K562 (cell line): ENCODE data around the gene PDCD1LG2. TPM values are rescaled to one million over a fixed set of nuclear protein-coding genes. Genes with fewer than 3 reads are reported as not detected.

Experiments used
- BACH1 ChIP-seq: fragments of 200-800 bp; sonication (Bioruptor generic); IDR thresholded peaks from 2 replicates; pipeline ENCODE4 v1.6.1; 2016; ENCODE audit warnings: missing genetic modification characterization, missing compliant biosample characterization
- CBX8 ChIP-seq: fragments of 200-600 bp; sonication (generic); IDR thresholded peaks from 2 replicates; pipeline ENCODE4 v1.6.1; 2012; ENCODE audit warnings: borderline replicate concordance, mixed run types, low read depth, mild to moderate bottlenecking, moderate library complexity, mixed read lengths, low read length, control low read depth, inconsistent platforms; ENCODE audit not compliant: poor library complexity, severe bottlenecking; ENCODE audit errors: extremely low read depth
- CTBP1 ChIP-seq: fragments of 450-650 bp; IDR thresholded peaks from 2 replicates; pipeline ENCODE4 v1.6.1; 2016; ENCODE audit warnings: borderline replicate concordance
- IFI16 ChIP-seq: fragments of 250-450 bp; sonication (Bioruptor Pico); IDR thresholded peaks from 2 replicates; pipeline ENCODE4 v2.1.2; 2022; ENCODE audit warnings: mild to moderate bottlenecking, inconsistent platforms
- MAFF ChIP-seq: IDR thresholded peaks from 2 replicates; pipeline ENCODE4 v1.6.1; 2012; ENCODE audit warnings: low read length, improper control_type of control experiment
- MTA3 ChIP-seq: fragments of 450-650 bp; formaldehyde crosslinking; IDR thresholded peaks from 2 replicates; pipeline ENCODE4 v1.6.1; 2017; ENCODE audit warnings: mild to moderate bottlenecking, borderline replicate concordance
- NFE2 ChIP-seq: IDR thresholded peaks from 2 replicates; pipeline ENCODE4 v1.6.1; 2014; ENCODE audit warnings: antibody characterized with exemption, low read depth
- NFIC ChIP-seq: fragments of 450-650 bp; IDR thresholded peaks from 2 replicates; pipeline ENCODE4 v1.6.1; 2017; ENCODE audit warnings: mild to moderate bottlenecking, inconsistent platforms
- SMARCE1 ChIP-seq: fragments of 450-650 bp; IDR thresholded peaks from 2 replicates; pipeline ENCODE4 v1.7.1; 2016; ENCODE audit warnings: mild to moderate bottlenecking
- TCF3 ChIP-seq: sonication (generic); formaldehyde crosslinking; IDR thresholded peaks from 2 replicates; pipeline ENCODE4 v1.4.0; 2020; ENCODE audit warnings: mild to moderate bottlenecking, missing genetic modification reagents
- TEAD1 ChIP-seq, 2 experiments: fragments of 450-650 bp in 1 of 2; sonication (generic) in 1 of 2; formaldehyde crosslinking; IDR thresholded peaks; 2 replicates each; pipeline versions ENCODE4 v1.4.0 to v1.8.0; 2020 to 2022; ENCODE audit warnings: mild to moderate bottlenecking in 2 of 2, missing genetic modification reagents in 1 of 2
- TFAM ChIP-seq: fragments of 250-450 bp; sonication (Bioruptor Pico); conservative IDR thresholded peaks from 2 replicates; pipeline ENCODE4 v1.5.0; 2021; ENCODE audit warnings: mild to moderate bottlenecking, moderate library complexity
- ZNF274 ChIP-seq: IDR thresholded peaks from 2 replicates; pipeline ENCODE4 v1.6.1; 2011; ENCODE audit warnings: low read depth, mild to moderate bottlenecking, low read length, moderate library complexity, borderline replicate concordance
- polyA plus RNA-seq, 8 experiments: library from polyadenylated mRNA; depleted of rRNA in 4 of 8; stranded (reverse) in 5 of 8; unstranded in 3 of 8; fragments of >200 nt; fragmentation: Nextera tagmentation in 2 of 8; fragmentation: Illumina TruSeq in 1 of 8; extraction: Ambion mirVana in 2 of 8; extraction: Trizol in 1 of 8; gene quantifications; 2 replicates each; pipeline versions ENCODE4 v1.2.1 to v1.2.3, GENCODE V29; 2011 to 2014; ENCODE audit warnings: inconsistent platforms in 1 of 8, missing spikeins in 1 of 8
- total RNA-seq, 7 experiments: library from RNA; depleted of rRNA in 6 of 7; stranded (reverse); fragments of >200 nt in 6 of 7; fragmentation: Illumina TruSeq in 2 of 7; extraction: Trizol in 2 of 7; gene quantifications; 2 replicates each; pipeline versions ENCODE4 v1.2.1 to v1.2.3, GENCODE V29; 2011 to 2021; ENCODE audit warnings: low replicate concordance in 1 of 7
- TF ChIP-seq, protein P1 (sequence below): fragments of 450-650 bp; IDR thresholded peaks from 2 replicates; pipeline ENCODE4 v1.6.1; 2017; ENCODE audit warnings: antibody characterized with exemption, mild to moderate bottlenecking
- TF ChIP-seq, protein P2 (sequence below): fragments of 450-650 bp; conservative IDR thresholded peaks from 2 replicates; pipeline ENCODE4 v1.6.1; 2016; ENCODE audit warnings: missing genetic modification characterization, low read depth, mild to moderate bottlenecking, missing compliant biosample characterization, moderate library complexity

The PDCD1LG2 gene
- total and polyA plus RNA-seq, 9 of the 15 experiments (the other 6 are each of a cell fraction or from before 2014, with no cell fraction given): not detected

DNA sequence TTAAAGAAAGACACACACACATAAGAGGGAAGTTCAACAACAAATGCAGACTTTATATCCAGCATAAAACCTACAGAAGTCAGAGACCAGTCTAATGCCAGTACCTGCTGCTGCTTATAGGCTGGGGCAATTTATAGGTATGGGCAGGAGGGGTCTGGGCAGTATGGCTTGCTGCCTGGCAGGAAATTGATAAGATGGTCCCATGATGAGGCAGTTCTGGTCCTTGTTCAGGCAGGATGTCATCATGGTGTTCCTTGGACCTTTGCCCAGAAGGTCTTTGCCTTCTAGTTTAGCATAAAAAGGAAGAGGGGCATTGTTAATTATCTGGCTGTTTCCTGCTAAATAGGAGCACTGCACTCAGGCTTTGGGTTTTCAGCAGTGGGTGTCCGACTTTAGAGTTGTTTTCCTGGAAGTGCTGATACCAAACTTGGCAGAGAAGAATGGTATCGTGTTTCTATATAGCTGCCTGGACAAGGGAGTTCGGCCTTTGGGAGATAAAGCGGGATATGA lies 10.4 kb upstream of the PDCD1LG2 start (continued):
- TF ChIP-seq SMARCE1: 0 out of 2 replicates have a peak, but pooled peaks have one; percentile 60
- no peak for TF ChIP-seq CBX8
- peak; percentile 84 for TF ChIP-seq NFIC
- no peak for TF ChIP-seq TEAD1 (CRISPR knock-in tag; IDR thresholded peaks at IDR 0.05)
- TF ChIP-seq BACH1 (tag): peak; percentile 16; the same call in 1 of the 2 replicates
- no peak for TF ChIP-seq IFI16 (CRISPR knock-in tag)
- peak; percentile 13; the same call in 1 of the 2 replicates for TF ChIP-seq MAFF
- peak; percentile 72; the same call in 1 of the 2 replicates for TF ChIP-seq NFE2
- TF ChIP-seq, protein P1, sequence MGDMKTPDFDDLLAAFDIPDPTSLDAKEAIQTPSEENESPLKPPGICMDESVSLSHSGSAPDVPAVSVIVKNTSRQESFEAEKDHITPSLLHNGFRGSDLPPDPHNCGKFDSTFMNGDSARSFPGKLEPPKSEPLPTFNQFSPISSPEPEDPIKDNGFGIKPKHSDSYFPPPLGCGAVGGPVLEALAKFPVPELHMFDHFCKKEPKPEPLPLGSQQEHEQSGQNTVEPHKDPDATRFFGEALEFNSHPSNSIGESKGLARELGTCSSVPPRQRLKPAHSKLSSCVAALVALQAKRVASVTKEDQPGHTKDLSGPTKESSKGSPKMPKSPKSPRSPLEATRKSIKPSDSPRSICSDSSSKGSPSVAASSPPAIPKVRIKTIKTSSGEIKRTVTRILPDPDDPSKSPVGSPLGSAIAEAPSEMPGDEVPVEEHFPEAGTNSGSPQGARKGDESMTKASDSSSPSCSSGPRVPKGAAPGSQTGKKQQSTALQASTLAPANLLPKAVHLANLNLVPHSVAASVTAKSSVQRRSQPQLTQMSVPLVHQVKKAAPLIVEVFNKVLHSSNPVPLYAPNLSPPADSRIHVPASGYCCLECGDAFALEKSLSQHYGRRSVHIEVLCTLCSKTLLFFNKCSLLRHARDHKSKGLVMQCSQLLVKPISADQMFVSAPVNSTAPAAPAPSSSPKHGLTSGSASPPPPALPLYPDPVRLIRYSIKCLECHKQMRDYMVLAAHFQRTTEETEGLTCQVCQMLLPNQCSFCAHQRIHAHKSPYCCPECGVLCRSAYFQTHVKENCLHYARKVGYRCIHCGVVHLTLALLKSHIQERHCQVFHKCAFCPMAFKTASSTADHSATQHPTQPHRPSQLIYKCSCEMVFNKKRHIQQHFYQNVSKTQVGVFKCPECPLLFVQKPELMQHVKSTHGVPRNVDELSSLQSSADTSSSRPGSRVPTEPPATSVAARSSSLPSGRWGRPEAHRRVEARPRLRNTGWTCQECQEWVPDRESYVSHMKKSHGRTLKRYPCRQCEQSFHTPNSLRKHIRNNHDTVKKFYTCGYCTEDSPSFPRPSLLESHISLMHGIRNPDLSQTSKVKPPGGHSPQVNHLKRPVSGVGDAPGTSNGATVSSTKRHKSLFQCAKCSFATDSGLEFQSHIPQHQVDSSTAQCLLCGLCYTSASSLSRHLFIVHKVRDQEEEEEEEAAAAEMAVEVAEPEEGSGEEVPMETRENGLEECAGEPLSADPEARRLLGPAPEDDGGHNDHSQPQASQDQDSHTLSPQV: peak; percentile 66; the same call in 1 of the 2 replicates
- no peak for TF ChIP-seq TFAM (CRISPR knock-in tag)
- TF ChIP-seq CTBP1: peak; percentile 32; the same call in 1 of the 2 replicates
- peak; percentile 42 for TF ChIP-seq TCF3
- TF ChIP-seq, protein P2, sequence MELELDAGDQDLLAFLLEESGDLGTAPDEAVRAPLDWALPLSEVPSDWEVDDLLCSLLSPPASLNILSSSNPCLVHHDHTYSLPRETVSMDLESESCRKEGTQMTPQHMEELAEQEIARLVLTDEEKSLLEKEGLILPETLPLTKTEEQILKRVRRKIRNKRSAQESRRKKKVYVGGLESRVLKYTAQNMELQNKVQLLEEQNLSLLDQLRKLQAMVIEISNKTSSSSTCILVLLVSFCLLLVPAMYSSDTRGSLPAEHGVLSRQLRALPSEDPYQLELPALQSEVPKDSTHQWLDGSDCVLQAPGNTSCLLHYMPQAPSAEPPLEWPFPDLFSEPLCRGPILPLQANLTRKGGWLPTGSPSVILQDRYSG: 0 out of 2 replicates have a peak, but pooled peaks have one; percentile 19
- peak; percentile 34; the same call in 1 of the 2 replicates for TF ChIP-seq MTA3
- TF ChIP-seq ZNF274: no peak
